GM19238 (cell line): ENCODE results near the gene ADAMTS6.
"Not testable (repeated sequence)": the region's sequence is repeated elsewhere in the genome, so short reads cannot be mapped to it uniquely, and the experiment has no call there.

Experiments
- DNase-seq: peaks from one replicate; pipeline ENCODE4 v3.0.0; 2011; ENCODE audit warnings: low spot score; ENCODE audit not compliant: insufficient read length

Gene ADAMTS6

GRCh38 chr5:65366655-65367054 lies 115.1 kb downstream of the ADAMTS6 start:
- DNase-seq = no peak

- no peak for DNase-seq
Measured at GRCh38 chr5:65364907-65365306, 116.8 kb downstream of the ADAMTS6 start.

DNA sequence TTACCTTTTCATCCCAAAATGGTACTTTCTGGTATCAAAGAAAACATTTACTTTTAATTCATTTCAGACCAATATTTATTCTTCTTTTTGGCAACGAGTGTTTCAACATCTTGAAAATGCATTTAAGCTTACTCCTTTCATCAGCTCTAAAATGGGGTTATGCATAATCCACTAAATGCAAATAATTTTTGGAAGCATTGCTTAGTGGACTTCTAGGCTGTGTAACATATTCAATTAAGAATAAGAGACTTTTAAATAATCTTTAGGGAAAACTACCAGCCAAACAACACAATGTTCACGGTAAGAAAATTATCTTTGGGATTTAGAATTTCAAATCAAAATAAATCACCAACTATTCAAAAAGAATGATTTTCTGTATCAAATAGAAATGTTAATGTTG lies 118.2 kb downstream of the ADAMTS6 start:
- DNase-seq = no peak

DNA sequence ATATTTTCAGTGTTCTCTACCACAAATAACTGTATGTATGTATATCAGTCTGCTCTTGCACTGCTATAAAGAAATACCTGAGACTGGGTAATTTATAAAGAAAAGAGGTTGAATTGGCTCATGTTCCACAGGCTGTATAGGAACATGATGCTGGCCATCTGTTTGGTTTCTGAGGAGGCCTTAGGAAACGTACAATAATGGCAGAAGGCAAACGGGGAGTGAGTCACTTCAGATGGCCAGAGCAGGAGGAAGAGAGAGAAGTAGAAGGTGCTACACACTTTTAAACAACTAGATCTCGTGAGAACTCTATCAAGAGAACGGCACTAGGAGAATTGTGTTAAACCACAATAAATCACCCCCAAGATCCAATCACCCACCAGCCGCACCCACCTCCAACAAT lies 121.7 kb downstream of the ADAMTS6 start:
- DNase-seq = no peak

DNA sequence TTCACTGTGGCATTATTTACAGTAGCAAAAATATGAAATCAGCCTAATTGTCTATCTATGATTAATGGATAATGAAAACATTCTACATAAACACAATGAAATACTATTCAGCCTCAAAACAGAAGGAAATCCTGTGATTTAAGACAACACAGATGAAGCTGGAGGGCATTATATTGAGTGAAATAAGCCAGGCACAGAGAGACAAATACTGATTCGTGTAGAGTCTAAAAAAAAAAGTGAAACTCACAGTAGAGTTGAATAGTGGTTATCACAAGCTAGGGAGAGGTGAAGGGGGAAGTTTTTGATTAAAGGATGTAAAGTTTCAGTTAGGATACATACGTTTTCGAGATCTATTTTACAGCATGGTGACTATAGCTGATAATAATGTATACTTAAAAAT lies 122.2 kb downstream of the ADAMTS6 start:
- no peak for DNase-seq

GRCh38 chr5:65356274-65356673 lies 125.4 kb downstream of the ADAMTS6 start:
- no peak for DNase-seq

- no peak for DNase-seq
Measured at GRCh38 chr5:65355301-65355700, 126.4 kb downstream of the ADAMTS6 start.

GRCh38 chr5:65341835-65342234 lies 139.9 kb downstream of the ADAMTS6 start:
- no peak for DNase-seq

DNA sequence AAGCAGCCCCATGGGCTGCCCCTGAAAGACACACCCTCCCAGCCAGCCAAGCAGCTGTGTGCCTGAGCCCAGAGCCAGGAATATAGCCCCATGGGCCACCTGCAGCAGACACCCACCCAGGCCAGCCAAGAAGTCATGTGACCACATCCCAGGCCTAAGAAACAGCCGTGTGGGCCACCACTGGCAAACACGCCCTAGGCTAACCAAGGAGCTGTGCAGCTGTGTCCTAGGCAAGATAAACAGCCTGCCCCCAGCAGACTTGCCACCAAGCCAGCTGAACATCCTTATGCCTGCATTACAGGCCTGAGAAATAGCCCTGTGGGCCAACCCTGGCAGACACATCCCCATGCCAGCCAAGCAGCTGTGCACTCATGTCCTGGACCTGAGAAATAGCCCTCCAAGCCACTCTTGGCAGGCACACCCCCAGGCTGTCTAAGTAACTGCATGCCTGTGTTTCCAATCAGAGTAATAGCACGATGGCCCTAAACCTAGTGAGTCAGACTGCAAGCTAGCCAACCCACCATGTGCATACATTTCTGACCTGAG lies 143.0 kb downstream of the ADAMTS6 start:
- DNase-seq = no peak

GRCh38 chr5:65334077-65334476 lies 147.6 kb downstream of the ADAMTS6 start:
- no peak for DNase-seq

GRCh38 chr5:65332591-65332990 lies 149.1 kb downstream of the ADAMTS6 start:
- no peak for DNase-seq

- no peak for DNase-seq
Measured at GRCh38 chr5:65329266-65329665, 152.5 kb downstream of the ADAMTS6 start.

GRCh38 chr5:65327582-65327981 lies 154.1 kb downstream of the ADAMTS6 start:
- no peak for DNase-seq

DNA sequence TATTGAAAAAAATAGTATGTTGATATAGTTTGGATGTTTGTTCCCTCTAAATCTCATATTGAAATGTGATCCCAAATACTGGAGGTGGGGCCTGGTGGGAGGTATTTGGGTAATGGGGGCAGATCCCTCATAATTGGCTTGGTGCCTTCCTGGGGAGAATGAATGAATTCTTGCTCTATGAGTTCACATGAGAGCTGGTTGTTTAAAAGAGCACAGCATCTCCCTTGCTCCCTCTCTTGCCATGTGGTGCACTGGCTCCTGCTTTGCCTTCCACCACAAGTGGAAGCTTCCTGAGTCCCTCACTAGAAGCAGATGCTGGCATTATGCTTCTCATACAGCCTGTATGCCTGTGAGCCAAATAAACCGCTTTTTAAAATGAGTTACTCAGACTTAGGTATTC lies 154.8 kb downstream of the ADAMTS6 start:
- DNase-seq = no peak

GRCh38 chr5:65324226-65324625 lies 157.5 kb downstream of the ADAMTS6 start:
- no peak for DNase-seq

- not testable (repeated sequence) for DNase-seq
Measured at GRCh38 chr5:65320704-65321103, 161.0 kb downstream of the ADAMTS6 start.

- DNase-seq = no peak
Measured at GRCh38 chr5:65320250-65320649, 161.5 kb downstream of the ADAMTS6 start.

DNA sequence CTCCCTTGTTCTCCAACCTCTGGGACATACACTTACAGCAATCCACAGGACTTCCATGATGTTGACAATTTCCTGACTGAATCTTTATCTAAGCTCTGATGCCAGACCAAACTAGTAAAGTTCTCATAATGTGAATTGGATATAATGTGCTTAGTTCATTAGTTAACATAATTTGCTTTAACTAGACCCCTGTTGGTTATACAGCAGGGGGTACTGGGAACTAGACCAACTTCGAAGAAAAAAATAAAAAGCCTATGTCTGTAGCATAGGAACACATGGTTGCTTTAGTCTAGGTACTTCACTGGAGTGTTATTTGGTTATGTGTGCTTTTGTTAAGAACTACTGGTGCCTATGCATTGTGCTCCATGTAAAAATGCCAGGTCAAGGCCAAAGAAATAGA lies 173.8 kb downstream of the ADAMTS6 start:
- DNase-seq = no peak

DNA sequence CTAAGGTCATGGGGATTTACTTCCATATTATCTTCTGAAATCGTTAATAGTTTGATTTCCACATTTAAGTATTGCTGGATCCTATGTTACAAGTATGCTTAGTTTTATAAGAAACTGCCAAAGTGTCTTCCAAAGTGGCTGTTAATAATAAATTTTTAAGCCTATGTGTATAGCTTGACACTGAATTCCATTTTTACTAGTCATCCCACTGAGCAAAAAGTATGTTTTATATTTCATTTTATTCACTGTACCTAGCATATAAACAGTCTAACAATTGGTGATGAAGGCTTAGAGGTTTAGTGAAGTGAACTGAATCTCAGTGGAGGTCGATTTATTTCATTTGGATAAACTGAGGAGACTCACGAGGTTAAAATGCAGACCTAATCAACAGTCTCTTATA lies 174.6 kb downstream of the ADAMTS6 start:
- DNase-seq = no peak

- DNase-seq = no peak
Measured at GRCh38 chr5:65305913-65306312, 175.8 kb downstream of the ADAMTS6 start.

- no peak for DNase-seq
Measured at GRCh38 chr5:65299861-65300260, 181.9 kb downstream of the ADAMTS6 start.

DNA sequence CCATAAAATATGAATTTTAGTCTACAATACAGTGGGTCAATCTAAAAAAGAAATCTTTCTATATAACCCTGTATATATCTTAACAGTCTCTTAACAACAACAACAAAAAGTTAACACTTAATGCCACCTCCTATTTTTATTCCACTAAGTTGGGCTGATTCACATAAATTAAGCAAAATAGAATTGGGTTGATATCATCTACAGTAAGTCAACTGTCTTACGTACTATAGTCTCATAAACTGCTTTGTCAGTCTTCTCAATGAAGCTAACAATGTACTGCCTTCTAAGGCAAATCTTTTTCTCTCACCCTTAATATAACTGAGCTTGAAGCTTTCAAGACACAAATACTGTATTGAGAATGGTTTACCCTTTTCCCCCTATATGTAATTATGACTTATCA lies 185.7 kb downstream of the ADAMTS6 start:
- no peak for DNase-seq

DNA sequence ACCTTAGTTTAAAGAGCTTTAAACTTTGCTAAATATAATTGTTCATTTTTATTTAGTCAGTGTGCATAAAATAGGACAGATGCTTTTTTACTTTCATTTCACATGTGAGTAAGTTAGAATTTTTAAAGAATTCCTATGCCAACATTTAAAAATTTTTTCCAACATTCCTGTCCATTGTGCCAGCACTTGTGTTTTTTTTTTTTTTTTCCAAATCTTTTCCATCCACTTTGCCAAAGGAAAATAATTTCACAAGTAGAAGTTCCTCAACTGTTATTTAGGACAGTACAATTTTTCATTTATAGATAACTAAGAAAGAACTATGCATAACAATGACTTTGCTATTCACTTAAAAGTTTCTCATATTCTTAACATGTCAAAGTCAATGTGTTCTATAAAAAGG lies 189.5 kb downstream of the ADAMTS6 start:
- DNase-seq = no peak

DNA sequence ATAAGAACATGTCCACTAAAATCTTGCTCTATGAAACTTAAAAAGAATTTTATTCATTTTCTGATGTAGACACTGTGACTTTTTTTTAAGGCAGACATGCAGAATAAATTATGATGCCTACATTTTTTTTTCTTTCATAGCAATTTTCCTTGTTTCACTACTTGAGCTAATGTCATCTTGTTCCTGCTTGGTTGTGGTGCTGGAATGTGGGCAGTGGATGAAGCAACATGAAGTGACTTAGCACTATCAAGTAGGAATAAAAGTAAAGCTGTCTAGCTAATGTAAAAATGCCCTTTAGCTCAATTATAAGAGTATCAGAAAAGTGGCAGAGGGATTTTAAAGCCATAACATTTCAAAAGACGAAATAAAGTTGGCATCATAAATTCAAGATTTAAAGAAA lies 191.0 kb downstream of the ADAMTS6 start:
- DNase-seq = no peak
